NB4 (cell line): ENCODE results near the gene AFAP1L2.

Source experiments
- CTCF ChIP-seq: IDR thresholded peaks from one replicate; pipeline ENCODE4 v1.5.1; 2012; ENCODE audit warnings: low read depth, low read length
- MAX ChIP-seq: IDR thresholded peaks from 2 replicates; pipeline ENCODE4 v1.6.1; 2011; ENCODE audit warnings: low read depth, low read length
- POLR2A ChIP-seq: IDR thresholded peaks from 2 replicates; pipeline ENCODE4 v1.6.1; 2011; ENCODE audit warnings: mild to moderate bottlenecking; ENCODE audit not compliant: insufficient read length; ENCODE audit errors: extremely low read depth

GRCh38 chr10:114290038-114290437 lies 114.3 kb downstream of the AFAP1L2 start:
- TF ChIP-seq POLR2A (no peak), CTCF (no peak), MAX (no peak)
